ENCODE measurements around the gene SELP. TPM values are rescaled to one million over a fixed set of nuclear protein-coding genes. Genes with fewer than 3 reads are reported as not detected.

Gene SELP
- total RNA-seq, 6 experiments from 2014 or later, result not detected

- TF ChIP-seq CTCF (IDR thresholded peaks at IDR 0.05), result no peak
- Mint-ChIP-seq H3K9me3 (no peaks in the 10 kb centered on the region), H3K27me3 (ENCODE audit: insufficient read depth) (peaks cover 2% of the 10 kb centered on the region; the same call in 1 of the 2 replicates)
Measured at GRCh38 chr1:169644297-169644696, 14.4 kb upstream of the SELP start.

GRCh38 chr1:169634877-169635276 is 5.0 kb upstream of the SELP start:
- no peak overlapping the region for H3K4me3 Mint-ChIP-seq
- H3K27ac Mint-ChIP-seq, result no peak overlapping the region
- H3K4me1 Mint-ChIP-seq (ENCODE audit: low read depth), result no peaks in the 10 kb centered on the region
- H3K9me3 Mint-ChIP-seq, result peaks cover 15% of the 10 kb centered on the region
- no peaks in the 10 kb centered on the region; the same call in 1 of the 2 replicates for H3K27me3 Mint-ChIP-seq (ENCODE audit: insufficient read depth)
- H3K36me3 Mint-ChIP-seq (ENCODE audit: low read depth), result 0 out of 2 replicates have a peak, but pooled peaks cover 5% of the 10 kb centered on the region
- DNase-seq, result no peak
- TF ChIP-seq CTCF (IDR thresholded peaks at IDR 0.05), result no peak

More at GRCh38 chr1:169644297-169644696, 14.4 kb upstream of the SELP start:
- Mint-ChIP-seq H3K27ac (no peak overlapping the region), H3K4me1 (ENCODE audit: low read depth) (no peaks in the 10 kb centered on the region), H3K4me3 (no peak overlapping the region), H3K36me3 (ENCODE audit: low read depth) (no peaks in the 10 kb centered on the region)
- no peak for DNase-seq

GRCh38 chr1:169634145-169634544 is 4.2 kb upstream of the SELP start:
- Mint-ChIP-seq H3K36me3 (ENCODE audit: low read depth) (0 out of 2 replicates have a peak, but pooled peaks cover 5% of the 10 kb centered on the region), H3K9me3 (peaks cover 15% of the 10 kb centered on the region), H3K4me3 (no peak overlapping the region), H3K27me3 (ENCODE audit: insufficient read depth) (no peaks in the 10 kb centered on the region; the same call in 1 of the 2 replicates), H3K4me1 (ENCODE audit: low read depth) (no peaks in the 10 kb centered on the region), H3K27ac (no peak overlapping the region)
- no peak for DNase-seq
- TF ChIP-seq CTCF (IDR thresholded peaks at IDR 0.05), result no peak

- H3K9me3 Mint-ChIP-seq, result peaks cover 15% of the 10 kb centered on the region
- no peaks in the 10 kb centered on the region for H3K4me1 Mint-ChIP-seq (ENCODE audit: low read depth)
- 0 out of 2 replicates have a peak, but pooled peaks cover 5% of the 10 kb centered on the region for H3K36me3 Mint-ChIP-seq (ENCODE audit: low read depth)
Measured at GRCh38 chr1:169631249-169631648, 1.3 kb upstream of the SELP start.

GRCh38 chr1:169624912-169625311 is 5.0 kb downstream of the SELP start:
- no peak overlapping the region for H3K27ac Mint-ChIP-seq

More at GRCh38 chr1:169631249-169631648, 1.3 kb upstream of the SELP start:
- no peak for TF ChIP-seq CTCF (IDR thresholded peaks at IDR 0.05)
- Mint-ChIP-seq H3K4me3 (no peak overlapping the region), H3K27ac (no peak overlapping the region), H3K27me3 (ENCODE audit: insufficient read depth) (no peaks in the 10 kb centered on the region)
- DNase-seq, result no peak

More at GRCh38 chr1:169624912-169625311, 5.0 kb downstream of the SELP start:
- Mint-ChIP-seq H3K9me3 (peaks cover 7% of the 10 kb centered on the region; the same call in 1 of the 2 replicates), H3K27me3 (ENCODE audit: insufficient read depth) (no peaks in the 10 kb centered on the region; the same call in 1 of the 2 replicates), H3K4me3 (no peak overlapping the region), H3K4me1 (ENCODE audit: low read depth) (no peaks in the 10 kb centered on the region), H3K36me3 (ENCODE audit: low read depth) (no peaks in the 10 kb centered on the region)
- no peak for DNase-seq
- no peak for TF ChIP-seq CTCF (IDR thresholded peaks at IDR 0.05)
